SW 1271 (cell line): ENCODE measurements around the gene CELSR1.

Experiments used
- DNase-seq, 2 experiments: peaks; one replicate each; lab custom pipeline; 2025; lab: John Stamatoyannopoulos, UW

The CELSR1 gene

GRCh38 chr22:46442217-46442853, 95.1 kb downstream of the CELSR1 start:
- no peak for DNase-seq

GRCh38 chr22:46439576-46440465, 97.6 kb downstream of the CELSR1 start:
- DNase-seq: no peak

GRCh38 chr22:46439111-46439510, 98.3 kb downstream of the CELSR1 start:
- no peak for DNase-seq

GRCh38 chr22:46437671-46438440, 99.6 kb downstream of the CELSR1 start:
- no peak for DNase-seq

GRCh38 chr22:46436595-46437175, 100.7 kb downstream of the CELSR1 start:
- no peak for DNase-seq

- no peak for DNase-seq
These were observed 104.1 kb downstream of the CELSR1 start for GRCh38 chr22:46433318-46433717.

GRCh38 chr22:46432164-46433068, 105.0 kb downstream of the CELSR1 start:
- no peak for DNase-seq

GRCh38 chr22:46430961-46431838, 106.2 kb downstream of the CELSR1 start:
- DNase-seq: no peak

- DNase-seq: no peak
These were observed 108.0 kb downstream of the CELSR1 start for GRCh38 chr22:46429325-46429853.

GRCh38 chr22:46428602-46429324, 108.7 kb downstream of the CELSR1 start:
- DNase-seq: no peak

GRCh38 chr22:46428171-46428570, 109.2 kb downstream of the CELSR1 start:
- DNase-seq: no peak

GRCh38 chr22:46425016-46425415, 112.4 kb downstream of the CELSR1 start:
- no peak for DNase-seq

- DNase-seq: no peak
These were observed 112.9 kb downstream of the CELSR1 start for GRCh38 chr22:46424496-46424895.

- DNase-seq: no peak
These were observed 114.5 kb downstream of the CELSR1 start for GRCh38 chr22:46422896-46423295.

GRCh38 chr22:46421267-46421666, 116.2 kb downstream of the CELSR1 start:
- DNase-seq: no peak

GRCh38 chr22:46419754-46420571, 117.5 kb downstream of the CELSR1 start:
- no peak for DNase-seq

- DNase-seq: no peak
These were observed 118.6 kb downstream of the CELSR1 start for GRCh38 chr22:46418827-46419226.

- no peak for DNase-seq
These were observed 119.7 kb downstream of the CELSR1 start for GRCh38 chr22:46417769-46418168.
